PC-9 (cell line): ENCODE data around the gene SHH. TPM values are rescaled to one million over a fixed set of nuclear protein-coding genes. Genes with fewer than 3 reads are reported as not detected.

Experiments used
- BruUV-seq: library from RNA; stranded (reverse); fragments of 400-500 nt; replicated peaks from 2 replicates; lab custom pipeline; 2021; lab: Mats Ljungman, UMichigan
- CTCF ChIA-PET: fragments of 300-600 bp; sonication (Branson Sonifier 250); formaldehyde crosslinking; loops from one replicate; lab custom pipeline; 2022; ENCODE audit warnings: antibody characterized with exemption; lab: Charles Lee
- POLR2A ChIA-PET: fragments of 300-600 bp; sonication (Branson Sonifier 250); formaldehyde crosslinking; loops from one replicate; lab custom pipeline; 2022; ENCODE audit warnings: antibody characterized with exemption; ENCODE audit not compliant: unreplicated experiment; lab: Charles Lee
- DNase-seq, 2 experiments: peaks; one replicate each; pipeline versions ENCODE4 v3.0.0 to v3.0.0-alpha.2; 2015 to 2022; ENCODE audit warnings: mixed read lengths in 1 of 2
- H2AFZ ChIP-seq: fragments of 200-600 bp; sonication (generic); 2 replicates; pipeline ENCODE4 v1.8.1; 2017; ENCODE audit warnings: antibody characterized with exemption
- H3F3A ChIP-seq: fragments of 200-600 bp; sonication (generic); 2 replicates; pipeline ENCODE4 v1.8.1; 2017; ENCODE audit warnings: antibody characterized with exemption, mild to moderate bottlenecking, low read depth; ENCODE audit not compliant: insufficient read depth
- H3K27ac ChIP-seq: fragments of 200-600 bp; sonication (generic); 2 replicates; pipeline ENCODE4 v1.6.1; 2016; ENCODE audit warnings: mixed run types
- H3K27me3 ChIP-seq: fragments of 200-600 bp; sonication (generic); 2 replicates; pipeline ENCODE4 v1.6.1; 2016; ENCODE audit warnings: low read depth, mixed run types; ENCODE audit not compliant: insufficient read depth
- H3K36me3 ChIP-seq: fragments of 200-600 bp; sonication (generic); 2 replicates; pipeline ENCODE4 v1.6.1; 2016; ENCODE audit warnings: low read depth, mixed run types
- H3K4me1 ChIP-seq: fragments of 200-600 bp; sonication (generic); replicated peaks from 2 replicates; pipeline ENCODE4 v1.6.1; 2016; ENCODE audit warnings: mixed run types; ENCODE audit not compliant: insufficient read depth
- H3K4me2 ChIP-seq: fragments of 200-600 bp; sonication (generic); 2 replicates; pipeline ENCODE4 v1.6.1; 2017; ENCODE audit warnings: mixed run types
- H3K4me3 ChIP-seq: fragments of 200-600 bp; sonication (generic); 2 replicates; pipeline ENCODE4 v1.6.1; 2016; ENCODE audit warnings: mixed run types
- H3K79me2 ChIP-seq: fragments of 200-600 bp; sonication (generic); 2 replicates; pipeline ENCODE4 v1.6.1; 2017; ENCODE audit warnings: low read depth, mixed run types
- H3K9me2 ChIP-seq: fragments of 200-600 bp; sonication (generic); 2 replicates; pipeline ENCODE4 v1.8.1; 2017; ENCODE audit warnings: mild to moderate bottlenecking; ENCODE audit not compliant: insufficient read depth
- H3K9me3 ChIP-seq: fragments of 200-600 bp; sonication (generic); 2 replicates; pipeline ENCODE4 v1.8.1; 2016; ENCODE audit warnings: low read depth; ENCODE audit not compliant: insufficient read depth
- H4K20me1 ChIP-seq: fragments of 200-600 bp; sonication (generic); 2 replicates; pipeline ENCODE4 v1.8.1; 2017; ENCODE audit not compliant: insufficient read depth
- EZH2 ChIP-seq: fragments of 200-600 bp; sonication (generic); IDR thresholded peaks from 2 replicates; pipeline ENCODE4 v1.8.0; 2017; ENCODE audit warnings: antibody characterized with exemption, low read depth
- intact Hi-C: fragments of 100-400 bp; cut with micrococcal nuclease; formaldehyde crosslinking; loops from one replicate; pipeline ENCODE4 v1.10.0; 2022; ENCODE audit not compliant: unreplicated experiment
- total RNA-seq: library from RNA; stranded (reverse); gene quantifications from 2 replicates; pipeline ENCODE4 v1.2.3, GENCODE V29; 2021
- TF ChIP-seq, protein P1 (sequence below): fragments of 200-600 bp; sonication (generic); conservative IDR thresholded peaks from 2 replicates; pipeline ENCODE4 v1.6.1; 2017; ENCODE audit warnings: mixed run types, antibody characterized with exemption, mild to moderate bottlenecking, moderate library complexity

The SHH gene
- total RNA-seq, 1 experiment from 2014 or later = not detected

DNA sequence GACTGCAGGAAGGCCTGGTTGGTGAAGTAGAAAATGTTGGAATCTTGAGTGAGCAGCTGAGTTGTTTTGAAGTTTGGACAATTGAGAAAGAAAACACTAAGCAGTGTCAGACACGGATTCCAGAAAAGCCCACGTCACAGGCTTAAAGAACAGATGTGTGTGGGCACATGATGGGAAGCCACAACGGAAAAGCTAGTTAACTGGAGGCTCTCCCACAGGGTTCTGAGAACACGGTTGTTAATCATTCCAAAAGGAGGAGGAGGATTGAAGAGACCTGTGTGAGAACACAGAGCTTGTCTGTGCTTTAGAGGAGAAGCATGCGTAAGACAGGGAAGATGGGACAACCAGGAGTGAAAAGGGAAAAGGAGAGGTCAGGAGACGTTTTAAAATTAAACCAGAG, 42.6 kb downstream of the SHH start:
- Histone ChIP-seq H3K79me2 (no peaks in the 10 kb centered on the region), H3K36me3 (peaks cover 19% of the 10 kb centered on the region; the same call in 1 of the 2 replicates), H4K20me1 (peaks cover 68% of the 10 kb centered on the region), H3K4me3 (no peak overlapping the region), H3K27me3 (no peaks in the 10 kb centered on the region), H3K9me2 (no peaks in the 10 kb centered on the region), H2AFZ (no peak overlapping the region), H3K4me1 (no peaks in the 10 kb centered on the region), H3F3A (no peaks in the 10 kb centered on the region; the same call in 1 of the 2 replicates), H3K27ac (no peak overlapping the region), H3K9me3 (no peaks in the 10 kb centered on the region), H3K4me2 (no peak overlapping the region)
- ChIA-PET POLR2A (no interaction called here), CTCF (no interaction called here)
- intact Hi-C loops = no loop called here
- DNase-seq = no peak
- BruUV-seq = no TSS peak
- no peak for TF ChIP-seq EZH2
- TF ChIP-seq, protein P1, sequence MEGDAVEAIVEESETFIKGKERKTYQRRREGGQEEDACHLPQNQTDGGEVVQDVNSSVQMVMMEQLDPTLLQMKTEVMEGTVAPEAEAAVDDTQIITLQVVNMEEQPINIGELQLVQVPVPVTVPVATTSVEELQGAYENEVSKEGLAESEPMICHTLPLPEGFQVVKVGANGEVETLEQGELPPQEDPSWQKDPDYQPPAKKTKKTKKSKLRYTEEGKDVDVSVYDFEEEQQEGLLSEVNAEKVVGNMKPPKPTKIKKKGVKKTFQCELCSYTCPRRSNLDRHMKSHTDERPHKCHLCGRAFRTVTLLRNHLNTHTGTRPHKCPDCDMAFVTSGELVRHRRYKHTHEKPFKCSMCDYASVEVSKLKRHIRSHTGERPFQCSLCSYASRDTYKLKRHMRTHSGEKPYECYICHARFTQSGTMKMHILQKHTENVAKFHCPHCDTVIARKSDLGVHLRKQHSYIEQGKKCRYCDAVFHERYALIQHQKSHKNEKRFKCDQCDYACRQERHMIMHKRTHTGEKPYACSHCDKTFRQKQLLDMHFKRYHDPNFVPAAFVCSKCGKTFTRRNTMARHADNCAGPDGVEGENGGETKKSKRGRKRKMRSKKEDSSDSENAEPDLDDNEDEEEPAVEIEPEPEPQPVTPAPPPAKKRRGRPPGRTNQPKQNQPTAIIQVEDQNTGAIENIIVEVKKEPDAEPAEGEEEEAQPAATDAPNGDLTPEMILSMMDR = no peak

DNA sequence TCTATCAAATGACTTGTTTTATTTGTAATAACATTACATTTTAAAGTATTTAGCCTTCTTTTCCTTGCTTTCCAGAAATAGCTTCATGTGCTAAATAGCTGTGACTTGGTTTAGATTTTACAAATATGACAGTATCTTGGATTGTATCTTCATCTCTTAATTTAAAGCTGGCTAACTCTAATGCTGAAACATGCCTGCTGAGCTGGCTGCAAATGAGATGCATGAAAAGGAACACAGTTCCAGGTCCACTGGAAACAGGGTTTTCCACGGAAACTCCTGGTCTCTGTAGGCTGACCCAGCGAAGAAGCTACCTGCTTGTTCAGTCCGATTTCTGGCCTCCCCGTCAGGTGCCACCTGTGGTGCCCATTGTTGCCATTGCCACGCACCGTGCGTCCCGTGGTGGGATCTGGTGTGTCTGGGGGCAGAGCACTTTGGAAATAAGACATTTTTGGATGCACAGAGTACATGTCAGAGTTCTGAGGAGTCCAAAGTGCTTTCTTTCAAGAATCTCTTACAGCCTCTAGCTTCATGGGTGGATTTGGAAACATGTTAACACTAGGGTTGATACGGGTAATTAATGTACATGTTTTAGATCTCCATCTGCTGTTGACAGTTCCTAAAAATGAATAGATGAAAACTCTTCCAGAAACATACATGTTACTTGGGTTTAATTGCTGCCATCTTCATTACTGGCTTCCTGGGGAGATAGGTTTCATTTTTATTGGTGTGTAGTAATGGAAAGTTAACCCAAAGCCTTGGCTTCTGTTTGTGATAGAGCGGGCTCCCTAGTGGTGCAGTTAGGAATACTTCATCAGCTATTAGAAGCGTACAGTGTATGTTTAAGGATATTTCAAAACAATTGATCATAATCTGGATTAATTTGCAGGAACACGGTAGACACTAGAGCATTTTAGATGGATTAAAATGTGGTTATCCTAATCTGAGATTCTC, 45.0 kb downstream of the SHH start:
- H3K27me3 ChIP-seq = no peaks in the 10 kb centered on the region
- no peaks in the 10 kb centered on the region for H3K4me1 ChIP-seq
- H3K4me3 ChIP-seq = no peak overlapping the region
- H4K20me1 ChIP-seq = peaks cover 68% of the 10 kb centered on the region
- no peak overlapping the region for H2AFZ ChIP-seq
- no peaks in the 10 kb centered on the region for H3K9me2 ChIP-seq
- ChIA-PET CTCF (interaction anchor here (0.6 to 1.7 kb wide), 2 partner anchors 422 to 840 kb away, joined by 4 read pairs; no protein-coding TSS in a partner anchor), POLR2A (no interaction called here)
- no TSS peak for BruUV-seq
- H3K27ac ChIP-seq = no peak overlapping the region
- TF ChIP-seq, protein P1 = no peak
- no peak for TF ChIP-seq EZH2
- H3F3A ChIP-seq = no peaks in the 10 kb centered on the region
- peaks cover 29% of the 10 kb centered on the region; the same call in 1 of the 2 replicates for H3K36me3 ChIP-seq
- H3K79me2 ChIP-seq = no peaks in the 10 kb centered on the region
- H3K4me2 ChIP-seq = no peak overlapping the region
- intact Hi-C loops = no loop called here
- no peak for DNase-seq
- H3K9me3 ChIP-seq = no peaks in the 10 kb centered on the region

DNA sequence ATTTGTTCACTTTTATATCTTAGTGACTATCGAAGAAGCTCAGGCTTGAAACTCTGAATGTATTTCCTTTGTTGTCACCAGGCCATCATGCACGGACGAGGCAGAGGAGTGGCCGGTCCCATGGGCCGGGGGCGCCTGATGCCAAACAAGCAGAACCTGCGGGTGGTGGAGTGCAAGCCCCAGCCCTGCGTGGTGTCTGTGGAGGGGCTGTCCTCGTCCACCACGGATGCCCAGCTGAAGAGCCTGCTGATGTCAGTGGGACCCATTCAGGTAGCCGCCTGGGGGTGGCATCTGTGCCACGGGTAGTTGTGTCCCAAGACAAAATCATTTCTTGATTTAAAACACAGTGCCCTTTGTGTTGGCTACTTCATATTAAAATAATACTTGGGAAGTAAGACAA, 45.9 kb downstream of the SHH start:
- intact Hi-C loops = no loop called here
- Histone ChIP-seq H3K4me1 (no peaks in the 10 kb centered on the region), H3F3A (no peaks in the 10 kb centered on the region), H3K4me3 (no peak overlapping the region), H3K9me3 (no peaks in the 10 kb centered on the region), H4K20me1 (peaks cover 76% of the 10 kb centered on the region), H3K36me3 (peaks cover 29% of the 10 kb centered on the region; the same call in 1 of the 2 replicates), H3K4me2 (no peak overlapping the region), H3K9me2 (no peaks in the 10 kb centered on the region), H3K27me3 (no peaks in the 10 kb centered on the region), H2AFZ (no peak overlapping the region), H3K79me2 (0 out of 2 replicates have a peak, but pooled peaks cover 5% of the 10 kb centered on the region), H3K27ac (no peak overlapping the region)
- no TSS peak for BruUV-seq
- CTCF ChIA-PET = interaction anchor here (1.7 kb wide), 1 partner anchor 839 kb away, joined by 4 read pairs; no protein-coding TSS in a partner anchor
- TF ChIP-seq, protein P1 = no peak
- TF ChIP-seq EZH2 = no peak
- POLR2A ChIA-PET = interaction anchor here (0.6 kb wide), 1 partner anchor 30 kb away, joined by 3 read pairs; no protein-coding TSS in a partner anchor
- DNase-seq = no peak
